ENCODE results near the gene FBXL7.

DNA sequence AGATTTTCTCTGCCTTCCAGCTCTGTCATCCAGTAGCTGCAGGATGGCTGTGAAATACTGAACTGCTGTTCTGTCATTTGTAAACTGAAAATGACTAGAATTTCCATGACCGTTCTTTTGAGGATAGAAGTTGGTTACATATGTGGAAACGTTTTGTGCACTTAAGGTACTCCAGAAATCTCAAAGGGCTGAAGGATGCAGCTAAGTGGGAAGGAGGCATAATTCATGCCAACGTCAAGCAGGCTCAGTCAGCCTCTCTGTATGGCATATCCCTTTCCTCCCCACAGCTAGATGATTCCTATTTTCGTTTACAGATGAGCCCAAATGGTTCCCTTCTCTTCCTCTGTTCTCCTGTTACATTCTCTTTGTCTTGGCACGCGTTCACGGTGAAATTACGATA is 257.6 kb downstream of the FBXL7 start:
- no peak for TF ChIP-seq EZH2 (IDR thresholded peaks at IDR 0.05)
- TF ChIP-seq, protein P1, sequence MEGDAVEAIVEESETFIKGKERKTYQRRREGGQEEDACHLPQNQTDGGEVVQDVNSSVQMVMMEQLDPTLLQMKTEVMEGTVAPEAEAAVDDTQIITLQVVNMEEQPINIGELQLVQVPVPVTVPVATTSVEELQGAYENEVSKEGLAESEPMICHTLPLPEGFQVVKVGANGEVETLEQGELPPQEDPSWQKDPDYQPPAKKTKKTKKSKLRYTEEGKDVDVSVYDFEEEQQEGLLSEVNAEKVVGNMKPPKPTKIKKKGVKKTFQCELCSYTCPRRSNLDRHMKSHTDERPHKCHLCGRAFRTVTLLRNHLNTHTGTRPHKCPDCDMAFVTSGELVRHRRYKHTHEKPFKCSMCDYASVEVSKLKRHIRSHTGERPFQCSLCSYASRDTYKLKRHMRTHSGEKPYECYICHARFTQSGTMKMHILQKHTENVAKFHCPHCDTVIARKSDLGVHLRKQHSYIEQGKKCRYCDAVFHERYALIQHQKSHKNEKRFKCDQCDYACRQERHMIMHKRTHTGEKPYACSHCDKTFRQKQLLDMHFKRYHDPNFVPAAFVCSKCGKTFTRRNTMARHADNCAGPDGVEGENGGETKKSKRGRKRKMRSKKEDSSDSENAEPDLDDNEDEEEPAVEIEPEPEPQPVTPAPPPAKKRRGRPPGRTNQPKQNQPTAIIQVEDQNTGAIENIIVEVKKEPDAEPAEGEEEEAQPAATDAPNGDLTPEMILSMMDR (IDR thresholded peaks at IDR 0.05): no peak
- no peak for TF ChIP-seq EZH2phosphoT487 (IDR thresholded peaks at IDR 0.05)
